Brain microvascular endothelial cell (primary cell): ENCODE data around the gene SLC7A11.
A peak's percentile ranks its signal among the peaks of the same experiment; 100 is the strongest.
"Not testable (repeated sequence)": the region's sequence is repeated elsewhere in the genome, so short reads cannot be mapped to it uniquely, and the experiment has no call there.

ENCODE experiments used
- DNase-seq: peaks from one replicate; pipeline ENCODE4 v3.0.0-alpha.2; 2020
- H3K27ac ChIP-seq: fragments of 250-450 bp; sonication (Bioruptor Pico); 2 replicates; pipeline ENCODE4 v1.5.1; 2020; ENCODE audit warnings: mild to moderate bottlenecking, moderate library complexity
- H3K27me3 ChIP-seq: fragments of 250-450 bp; sonication (Bioruptor Pico); replicated peaks from 2 replicates; pipeline ENCODE4 v1.5.1; 2020; ENCODE audit warnings: mild to moderate bottlenecking
- H3K36me3 ChIP-seq: fragments of 250-450 bp; sonication (Bioruptor Pico); replicated peaks from 2 replicates; pipeline ENCODE4 v1.5.1; 2020; ENCODE audit warnings: mild to moderate bottlenecking
- H3K4me3 ChIP-seq: 2 replicates; pipeline ENCODE4 v1.5.1; 2011; ENCODE audit warnings: low read depth, mild to moderate bottlenecking, control low read depth, low read length, moderate library complexity
- CTCF ChIP-seq: IDR thresholded peaks from 2 replicates; pipeline ENCODE4 v1.5.1; 2011; ENCODE audit warnings: low read depth, mild to moderate bottlenecking, moderate library complexity, low read length, control low read depth, inconsistent platforms; ENCODE audit errors: missing control alignments
- in situ Hi-C: cut with HindIII; loops from 2 replicates; pipeline ENCODE4 v1.10.0; 2017; ENCODE audit warnings: low sequenced_read_pairs, low pct_ligation_motif_present

SLC7A11 gene

GRCh38 chr4:138243369-138243768 is 1.2 kb upstream of the SLC7A11 start:
- in situ Hi-C loops = no loop called here
- TF ChIP-seq CTCF = no peak
- H3K27ac ChIP-seq = peak overlapping the region; percentile 92

GRCh38 chr4:138242834-138243156 is 646 bp upstream of the SLC7A11 start:
- TF ChIP-seq CTCF = no peak
- Histone ChIP-seq H3K27ac (peak overlapping the region; percentile 92), H3K36me3 (no peaks in the 10 kb centered on the region), H3K27me3 (no peaks in the 10 kb centered on the region), H3K4me3 (peak overlapping the region; percentile 45)
- no peak for DNase-seq
- in situ Hi-C loops = no loop called here

More at GRCh38 chr4:138243369-138243768, 1.2 kb upstream of the SLC7A11 start:
- no peak for DNase-seq
- H3K27me3 ChIP-seq = no peaks in the 10 kb centered on the region
- no peak overlapping the region for H3K4me3 ChIP-seq
- no peaks in the 10 kb centered on the region for H3K36me3 ChIP-seq

DNA sequence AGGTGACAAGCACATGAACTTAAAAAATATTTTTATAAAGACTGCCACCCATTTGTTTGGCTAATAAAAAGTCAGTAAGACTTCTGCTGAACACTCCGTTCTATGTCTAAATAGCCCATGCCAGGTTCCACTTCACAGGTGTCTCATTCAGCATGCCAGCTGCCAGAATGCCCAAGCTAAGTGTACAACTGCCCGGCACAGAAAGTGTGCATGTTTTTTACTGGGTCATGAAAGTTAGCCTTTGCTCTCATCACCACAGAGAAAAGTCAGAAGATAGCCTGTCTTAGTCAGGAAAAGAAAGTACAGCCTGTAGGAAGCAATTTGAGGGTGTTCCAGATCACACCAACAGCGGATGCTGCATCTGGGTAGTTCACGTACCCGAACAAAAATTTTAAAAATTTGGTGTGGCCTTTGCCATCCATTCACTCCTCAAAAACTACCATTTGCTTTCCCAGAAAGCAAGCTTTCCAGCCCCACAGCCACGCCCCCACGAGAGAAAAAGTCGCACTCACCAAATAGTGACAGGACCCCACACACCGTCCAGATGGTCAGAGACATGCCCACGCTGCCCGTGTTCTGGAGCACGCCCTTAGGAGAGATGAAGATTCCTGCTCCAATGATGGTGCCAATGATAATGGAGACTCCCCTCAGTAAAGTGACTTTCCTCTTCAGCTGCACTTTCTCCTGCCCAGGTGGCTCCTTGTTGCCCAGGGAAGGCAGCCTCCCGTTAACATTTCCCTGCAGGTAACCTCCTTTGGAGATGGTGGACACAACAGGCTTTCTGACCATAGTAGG is 671 bp downstream of the SLC7A11 start:
- peak overlapping the region; percentile 50 for H3K4me3 ChIP-seq
- in situ Hi-C loops = no loop called here
- H3K27ac ChIP-seq = peak overlapping the region; percentile 92
- no peaks in the 10 kb centered on the region for H3K27me3 ChIP-seq
- peak; percentile 12 for DNase-seq
- no peak for TF ChIP-seq CTCF
- no peaks in the 10 kb centered on the region for H3K36me3 ChIP-seq

DNA sequence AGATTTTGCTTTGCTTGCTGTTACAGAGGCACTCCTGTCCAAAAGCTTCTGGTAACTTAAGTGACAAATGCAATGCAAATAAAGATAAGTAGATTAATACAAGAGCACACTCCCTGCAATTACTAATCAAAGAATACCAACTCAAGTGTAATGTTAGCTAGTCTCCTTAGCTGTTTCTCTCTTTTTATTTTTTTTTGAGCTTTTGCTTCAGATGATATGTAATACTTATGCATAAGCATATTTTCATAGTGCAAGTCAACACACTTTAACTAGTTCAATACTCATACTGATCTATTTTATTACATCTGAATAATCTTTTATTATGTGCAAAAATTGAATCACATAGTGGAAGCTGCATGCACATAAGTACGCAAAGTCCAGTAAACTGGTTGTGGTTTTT is 2.7 kb downstream of the SLC7A11 start:
- in situ Hi-C loops = no loop called here
- Histone ChIP-seq H3K27me3 (no peaks in the 10 kb centered on the region), H3K4me3 (no peak overlapping the region), H3K27ac (no peak overlapping the region), H3K36me3 (no peaks in the 10 kb centered on the region)
- TF ChIP-seq CTCF = no peak
- no peak for DNase-seq

GRCh38 chr4:138238521-138239292 is 3.4 kb downstream of the SLC7A11 start:
- DNase-seq = no peak
- H3K27ac ChIP-seq = no peak overlapping the region
- H3K4me3 ChIP-seq = no peak overlapping the region
- in situ Hi-C loops = no loop called here
- no peak for TF ChIP-seq CTCF
- H3K36me3 ChIP-seq = no peaks in the 10 kb centered on the region
- H3K27me3 ChIP-seq = no peaks in the 10 kb centered on the region

DNA sequence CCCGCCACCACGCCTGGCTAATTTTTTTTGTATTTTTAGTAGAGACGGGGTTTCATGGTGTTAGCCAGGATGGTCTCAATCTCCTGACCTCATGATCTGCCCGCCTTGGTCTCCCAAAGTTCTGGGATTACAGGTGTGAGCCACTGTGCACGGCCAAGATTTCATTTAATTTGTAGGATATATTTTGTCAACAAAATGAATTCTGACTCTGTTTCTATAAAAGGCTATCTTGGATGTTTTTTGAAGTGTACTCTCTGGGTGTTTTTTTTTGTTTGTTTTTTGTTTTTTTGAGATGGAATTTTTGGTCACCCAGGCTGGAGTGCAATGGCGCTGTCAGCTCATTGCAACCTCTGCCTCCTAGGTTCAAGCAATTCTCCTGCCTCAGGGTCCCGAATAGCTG is 5.0 kb downstream of the SLC7A11 start:
- H3K27me3 ChIP-seq, H3K4me3 ChIP-seq, in situ Hi-C loops, DNase-seq, H3K27ac ChIP-seq, H3K36me3 ChIP-seq: not testable (repeated sequence)
